HG03097 (cell line): ENCODE results near the gene CEACAM21.

ENCODE experiments used
- ATAC-seq: cut with Tn5 transposase; IDR thresholded peaks from one replicate; pipeline ENCODE4 v1.9.1; 2021; ENCODE audit not compliant: unreplicated experiment, low FRiP score

Gene CEACAM21

DNA sequence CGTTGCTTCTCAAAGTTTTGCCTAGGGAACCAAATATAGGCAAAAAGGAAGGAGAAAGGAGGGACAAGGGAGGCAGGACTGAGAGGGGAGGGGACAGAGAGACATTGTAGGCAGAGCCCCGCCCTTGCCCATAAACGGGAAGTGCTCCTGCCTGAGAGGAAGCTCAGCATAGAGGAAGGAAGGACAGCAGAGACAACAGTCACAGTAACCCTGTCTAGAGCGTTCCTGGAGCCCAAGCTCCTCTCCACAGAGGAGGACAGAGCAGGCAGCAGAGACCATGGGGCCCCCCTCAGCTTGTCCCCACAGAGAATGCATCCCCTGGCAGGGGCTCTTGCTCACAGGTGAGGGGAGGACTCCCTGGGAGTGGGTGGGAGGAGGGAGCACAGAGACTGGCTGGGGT lies at the start of gene CEACAM21:
CEACAM21 (plus strand) TSS at position 169 of the 400 bp plus-strand sequence; CDS start at position 278, 109 bp downstream.
- no peak for ATAC-seq

DNA sequence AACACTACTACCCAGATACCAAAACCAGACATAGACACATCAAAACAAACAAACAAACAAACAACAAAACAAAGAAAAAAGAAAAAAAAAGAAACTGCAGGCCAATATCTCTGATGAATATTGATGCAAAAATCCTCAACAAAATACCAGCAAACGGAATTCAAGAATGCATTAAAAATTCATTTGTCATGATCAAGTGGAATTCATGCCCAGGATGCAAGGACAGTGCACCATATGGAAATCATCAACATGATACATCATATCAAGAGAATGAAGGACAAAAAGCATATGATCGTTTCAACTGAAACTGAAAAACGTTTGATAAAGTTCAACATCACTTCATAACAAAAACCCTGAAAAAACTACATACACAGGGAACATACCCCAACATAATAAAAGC lies 48.9 kb upstream of the CEACAM21 start:
- ATAC-seq: no peak

DNA sequence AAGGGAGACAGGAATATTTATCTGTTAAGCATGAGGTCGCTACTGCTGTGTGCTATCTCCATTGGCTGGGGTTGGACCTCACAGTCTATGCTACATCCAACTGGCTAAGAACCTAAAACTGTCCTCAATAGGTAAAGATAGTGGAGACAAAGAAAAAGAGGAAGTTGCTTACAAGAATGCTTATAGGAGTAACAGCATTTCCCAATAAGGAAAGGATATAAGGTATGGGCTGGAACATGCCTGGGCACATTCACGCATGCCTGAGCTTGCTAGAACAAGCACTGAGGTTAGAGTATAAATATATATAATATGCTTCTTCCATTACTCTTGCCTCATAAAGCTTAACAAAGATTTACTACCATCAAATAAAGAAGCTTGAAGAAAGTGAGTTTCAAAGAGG lies 47.9 kb upstream of the CEACAM21 start:
- ATAC-seq: no peak

DNA sequence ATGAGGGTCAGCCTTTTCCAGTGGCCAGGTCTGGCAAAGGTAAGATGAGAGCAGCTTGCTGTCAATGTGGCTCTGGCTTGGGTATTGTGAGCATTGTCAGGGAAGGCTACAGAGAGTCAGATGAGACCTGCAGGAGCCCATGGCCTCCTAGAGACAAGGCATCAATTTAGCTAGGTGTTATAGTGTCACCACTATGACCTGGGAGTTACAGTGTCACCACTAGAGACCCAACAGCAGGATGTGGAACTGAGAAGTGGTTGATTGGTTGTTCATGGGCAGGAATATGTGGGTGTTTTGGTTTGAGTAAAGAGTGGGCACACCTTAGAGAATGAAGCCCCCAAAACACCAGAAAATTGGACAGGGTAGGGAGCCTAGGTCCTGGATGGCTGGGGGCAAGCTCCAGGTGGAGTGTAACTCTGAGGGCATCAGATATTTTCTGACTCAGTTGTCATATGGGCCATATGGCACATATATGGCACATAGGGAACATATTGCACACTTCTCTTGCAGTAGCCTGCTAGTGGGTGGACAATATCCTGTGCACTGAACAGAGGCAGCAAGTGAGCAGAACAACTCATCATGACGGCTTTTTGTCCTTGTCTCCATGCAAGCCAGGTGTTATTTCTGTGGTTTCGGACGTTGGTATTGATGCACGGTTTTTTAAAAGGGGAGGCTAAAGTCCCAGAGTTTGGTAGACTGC lies 46.3 kb upstream of the CEACAM21 start:
- no peak for ATAC-seq

DNA sequence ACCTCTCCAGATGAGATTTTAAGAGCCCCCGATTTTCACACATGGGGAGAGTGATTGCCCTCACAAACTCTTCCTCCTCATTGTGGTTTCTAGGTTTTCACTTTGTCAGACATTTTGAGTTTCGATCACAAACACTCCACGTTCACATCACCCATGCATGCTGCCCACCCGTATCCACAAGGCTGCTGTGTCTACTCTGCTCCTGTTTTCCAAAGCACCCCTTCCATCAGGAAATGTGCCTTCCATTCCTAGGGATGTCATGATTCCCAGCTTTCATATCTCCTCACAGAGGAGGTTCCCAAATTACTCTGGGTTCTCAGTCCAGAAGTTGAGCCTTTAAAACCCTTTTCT lies 45.8 kb upstream of the CEACAM21 start:
- ATAC-seq: no peak

DNA sequence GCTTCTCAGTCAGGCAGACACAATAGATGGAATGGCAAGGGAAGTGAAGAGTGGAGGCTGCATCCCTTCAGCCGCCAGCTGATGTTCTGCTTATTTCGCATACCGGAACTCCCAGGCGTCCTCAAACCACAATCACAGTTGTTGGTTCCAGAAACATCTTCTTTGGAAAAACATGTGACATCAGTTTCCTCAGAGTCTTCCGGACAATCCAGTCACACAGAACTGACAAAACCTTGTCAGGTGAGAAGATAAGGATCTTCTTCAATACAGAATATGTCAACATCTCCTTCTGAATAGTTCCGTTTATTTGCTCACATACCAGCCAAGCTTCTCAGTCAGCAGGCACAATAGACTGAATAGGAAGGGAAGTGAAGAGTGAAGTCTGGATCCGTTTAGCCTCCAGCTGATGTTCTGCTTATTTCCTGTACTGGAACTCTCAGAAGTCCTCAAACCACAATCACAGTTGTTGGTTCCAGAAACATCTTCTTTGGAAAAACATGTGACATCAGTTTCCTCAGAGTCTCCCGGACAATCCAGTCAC lies 45.1 kb upstream of the CEACAM21 start:
- ATAC-seq: no peak

DNA sequence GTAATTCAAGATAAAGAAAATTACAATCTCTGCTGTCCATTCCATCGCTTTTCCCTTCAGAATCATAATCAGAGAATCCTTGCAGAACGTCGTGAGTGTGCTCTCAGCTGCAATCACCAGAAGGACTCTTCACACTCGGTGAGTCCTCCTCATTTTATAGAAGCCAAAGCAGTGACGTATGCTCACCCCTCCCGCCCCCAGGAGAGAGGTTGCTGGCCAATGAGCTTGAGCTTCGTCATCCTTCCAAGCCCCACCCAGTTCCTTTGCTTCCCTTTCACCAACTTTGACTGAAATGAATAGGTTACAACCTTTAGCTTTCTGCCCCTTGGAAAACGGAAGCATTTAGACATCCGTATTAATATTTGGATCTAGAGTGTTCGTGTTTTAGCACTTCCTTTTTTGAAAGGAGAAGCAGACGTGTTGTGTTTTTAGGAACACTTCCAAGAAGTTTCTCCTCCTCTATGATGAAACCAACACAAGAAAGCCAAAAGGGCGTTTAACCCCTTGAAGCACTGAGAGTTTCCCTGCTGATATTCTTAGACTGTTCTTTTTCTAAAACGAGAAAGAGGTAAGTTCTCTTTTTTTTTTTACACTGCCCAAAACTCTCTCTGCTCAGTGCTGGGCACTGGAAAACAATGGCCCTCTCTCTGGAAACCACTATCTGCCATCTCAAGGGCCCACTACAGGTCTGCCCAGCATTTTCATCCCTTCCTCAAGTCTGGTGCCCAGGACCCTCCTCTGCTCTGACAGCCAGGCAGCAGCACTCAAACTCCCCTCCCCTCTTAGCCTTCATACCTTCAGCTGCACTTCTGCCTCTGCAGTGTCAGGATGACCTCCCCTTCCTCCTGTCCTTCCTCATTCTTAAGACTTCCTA lies 44.3 kb upstream of the CEACAM21 start:
- ATAC-seq: peak; percentile 31

DNA sequence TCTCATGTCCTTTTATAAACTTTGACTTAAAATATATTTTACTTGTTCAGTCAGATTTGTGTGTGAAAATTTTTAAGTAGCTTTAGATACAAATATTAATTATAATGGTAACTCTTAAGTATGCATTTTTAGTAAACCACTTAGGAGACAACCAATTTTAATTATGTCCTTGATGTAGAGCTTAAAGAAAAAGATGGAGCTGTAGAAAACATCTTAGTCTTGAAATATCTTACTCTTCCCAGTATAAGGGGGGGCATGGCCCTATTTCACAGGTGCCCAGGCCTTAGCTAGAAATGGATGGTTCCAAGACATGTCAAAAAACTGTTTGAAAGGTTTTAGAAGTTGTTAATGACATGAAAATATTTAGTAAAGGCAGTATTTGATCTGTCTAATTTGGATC lies 43.4 kb upstream of the CEACAM21 start:
- no peak for ATAC-seq

DNA sequence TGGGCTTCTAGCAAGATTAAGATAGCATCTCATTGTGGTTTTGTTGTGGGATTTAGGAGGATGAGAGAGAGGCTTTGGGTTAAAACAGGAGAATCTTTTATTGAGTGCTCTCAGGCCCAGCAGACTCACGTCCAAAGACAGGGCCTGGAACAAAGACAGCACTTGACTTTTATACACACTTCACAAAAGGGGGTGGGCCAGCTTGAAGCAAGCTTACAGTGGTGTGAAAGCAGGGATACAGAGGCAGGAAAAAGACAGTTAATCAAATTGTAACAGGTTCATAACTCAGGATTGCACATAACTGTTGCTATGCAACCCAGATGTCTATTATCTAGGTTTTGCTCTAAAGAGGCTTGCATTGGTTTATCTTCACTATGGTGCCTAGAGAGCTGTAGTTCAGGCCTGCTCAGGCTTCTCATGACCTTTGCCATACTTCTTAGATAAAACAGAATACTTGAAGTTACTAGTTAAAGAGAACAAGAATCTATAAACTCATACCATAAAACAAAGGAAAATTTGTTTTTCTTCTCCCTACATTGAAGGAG lies 42.2 kb upstream of the CEACAM21 start:
- ATAC-seq: no peak

DNA sequence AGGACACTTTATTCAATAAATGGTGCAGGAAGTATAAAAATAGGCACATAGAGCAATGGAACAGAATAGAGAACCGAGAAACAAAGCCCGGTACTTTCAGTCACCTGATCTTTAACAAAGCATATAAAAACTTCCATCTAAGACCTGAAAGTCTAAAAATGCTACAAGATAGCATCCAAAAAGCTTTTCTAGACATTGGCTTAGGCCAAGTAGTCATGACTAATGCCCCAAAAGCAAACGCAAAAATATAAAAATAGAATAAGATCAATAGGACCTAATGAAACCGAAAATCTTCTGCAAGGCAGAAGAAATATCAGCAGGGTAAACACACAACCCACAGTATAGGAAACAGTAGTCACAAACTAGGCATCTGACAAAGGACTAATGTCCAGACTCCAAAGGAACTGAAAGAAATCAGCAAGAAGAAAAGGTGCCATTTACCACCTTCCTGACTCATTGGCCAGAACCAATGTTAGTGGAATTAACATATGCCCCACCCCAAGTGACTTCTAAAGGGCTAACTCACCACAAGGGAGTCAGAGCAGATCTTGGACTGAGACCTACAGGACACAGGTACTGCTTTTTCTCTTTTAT lies 40.8 kb upstream of the CEACAM21 start:
- ATAC-seq: peak; percentile 65

DNA sequence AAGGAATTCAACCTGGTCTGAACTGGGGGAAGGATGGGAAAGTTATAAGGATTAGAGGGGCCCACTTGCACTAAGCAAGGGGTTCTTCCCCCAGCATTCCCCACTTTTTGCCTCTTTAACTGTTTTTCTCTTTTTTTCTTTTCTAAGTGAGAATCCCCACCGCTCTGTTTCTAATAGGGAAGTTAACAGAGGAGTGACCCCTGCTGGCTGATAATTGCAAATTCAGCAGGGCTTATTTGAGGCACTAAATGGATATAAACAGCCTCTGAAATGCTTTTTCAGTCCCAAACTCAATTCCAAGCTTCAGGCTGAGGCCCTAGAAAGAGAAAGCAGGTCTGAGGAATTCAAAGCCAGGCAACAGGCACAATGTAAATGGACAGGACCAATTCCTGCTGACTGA lies 38.2 kb upstream of the CEACAM21 start:
- no peak for ATAC-seq

DNA sequence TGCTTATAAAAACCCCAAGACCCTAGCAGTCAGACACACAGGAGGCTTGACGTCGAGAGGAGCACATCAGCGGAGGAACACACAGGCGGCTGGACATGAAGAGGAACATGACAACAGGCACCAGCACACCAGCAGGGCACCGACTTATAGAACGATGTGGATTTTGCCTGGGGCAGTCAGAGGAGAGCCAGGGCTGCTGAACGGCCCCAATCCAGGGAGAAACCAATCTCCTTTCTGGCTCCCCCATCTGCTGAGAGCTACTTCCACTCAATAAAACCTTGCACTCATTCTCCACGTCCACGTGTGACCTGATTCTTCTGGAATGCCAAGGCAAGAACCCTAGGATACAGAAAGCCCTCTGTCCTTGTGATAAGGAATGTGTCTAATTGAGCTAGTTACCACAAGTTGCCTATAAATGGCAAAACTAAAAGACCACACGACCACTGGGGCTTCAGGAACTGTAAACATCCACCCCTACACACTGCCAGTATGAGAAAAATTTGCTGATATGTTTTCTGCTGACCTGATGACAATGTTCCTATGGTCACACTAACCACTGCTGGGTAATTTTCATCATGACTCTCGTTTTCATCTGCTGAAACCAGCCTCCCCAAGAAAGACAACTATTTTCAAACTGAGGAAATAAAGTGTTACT lies 35.8 kb upstream of the CEACAM21 start:
- no peak for ATAC-seq

DNA sequence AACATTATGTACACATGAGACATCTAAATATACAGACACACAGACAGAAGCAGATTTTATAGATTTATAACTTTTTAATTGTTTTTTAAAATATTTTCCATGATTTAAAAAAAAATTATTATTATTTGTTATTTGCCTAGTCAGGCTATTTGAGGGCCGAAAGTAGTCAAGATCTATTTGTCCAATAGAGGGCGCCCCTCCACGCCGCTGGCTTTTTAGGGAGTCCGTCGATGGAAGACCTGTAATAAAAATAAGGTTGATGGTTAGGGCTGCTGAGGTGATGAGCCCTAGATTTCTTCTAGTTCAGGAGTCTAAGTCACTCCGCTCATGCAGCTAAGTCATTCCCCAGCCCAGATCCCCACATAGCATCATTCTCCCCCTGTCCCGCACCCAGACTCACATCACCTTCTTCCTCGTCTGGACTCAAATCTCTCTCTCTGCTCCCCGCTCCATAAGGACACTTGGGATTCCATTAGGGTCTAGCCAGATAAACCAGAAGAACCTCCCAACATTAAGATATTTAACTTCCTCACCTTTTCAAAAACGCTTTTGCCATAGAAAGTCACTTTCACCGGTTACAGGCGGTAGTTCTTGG lies 33.9 kb upstream of the CEACAM21 start:
- ATAC-seq: no peak

DNA sequence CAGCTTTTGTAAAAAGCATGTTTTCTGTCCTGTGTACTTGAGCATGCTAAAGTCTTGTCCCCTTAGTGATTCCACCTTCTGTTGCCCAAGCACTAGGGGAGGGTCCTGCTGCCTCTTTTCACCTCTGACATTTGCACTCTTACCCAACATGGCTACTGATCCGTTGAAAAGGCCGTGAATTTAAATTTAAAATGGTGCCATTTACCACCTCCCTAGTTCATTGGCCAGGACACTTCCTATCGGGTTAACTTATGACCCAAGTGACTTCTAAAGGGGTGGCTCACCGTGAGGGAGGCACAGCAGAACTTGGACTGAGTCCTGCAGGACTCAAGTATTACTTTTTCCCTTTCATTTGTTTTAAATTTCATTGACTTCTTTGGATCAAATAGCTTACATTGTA lies 33.3 kb upstream of the CEACAM21 start:
- no peak for ATAC-seq

DNA sequence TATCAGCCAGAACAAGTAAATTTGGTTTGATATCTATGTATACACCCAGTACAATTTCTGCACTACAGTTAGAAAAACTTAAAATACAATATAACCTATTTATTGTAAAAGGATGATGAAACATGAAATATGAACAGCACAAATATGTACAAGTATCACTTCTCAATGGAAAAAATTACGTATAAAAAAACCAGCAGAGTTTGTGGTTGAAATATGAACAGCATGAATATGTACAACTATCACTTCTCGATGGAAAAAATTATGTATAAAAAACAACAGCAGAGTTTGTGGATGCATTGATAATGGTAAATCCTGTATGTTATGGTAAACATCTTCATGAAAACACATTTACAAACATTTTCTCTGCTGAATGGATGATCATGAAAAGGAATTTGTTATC lies 32.4 kb upstream of the CEACAM21 start:
- ATAC-seq: no peak

DNA sequence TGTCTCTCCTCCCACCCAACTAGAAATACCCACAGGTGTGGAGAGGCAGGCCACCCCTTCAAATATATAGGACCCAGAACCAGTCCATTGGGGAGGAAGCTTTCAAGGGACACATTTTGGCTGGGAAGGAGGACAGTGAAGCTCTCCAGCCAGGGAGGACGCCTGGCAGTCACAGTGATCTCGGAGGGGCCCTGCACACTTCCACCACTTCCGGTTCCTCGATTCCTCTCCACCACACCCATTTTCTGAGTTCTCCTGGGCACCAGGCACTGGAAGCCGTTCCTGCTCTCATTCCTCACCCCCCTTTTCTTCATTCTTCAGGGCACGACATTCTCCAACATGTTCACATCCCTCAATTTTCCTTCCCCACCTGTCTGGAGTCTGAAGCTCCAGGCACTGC lies 30.4 kb upstream of the CEACAM21 start:
- ATAC-seq: no peak

DNA sequence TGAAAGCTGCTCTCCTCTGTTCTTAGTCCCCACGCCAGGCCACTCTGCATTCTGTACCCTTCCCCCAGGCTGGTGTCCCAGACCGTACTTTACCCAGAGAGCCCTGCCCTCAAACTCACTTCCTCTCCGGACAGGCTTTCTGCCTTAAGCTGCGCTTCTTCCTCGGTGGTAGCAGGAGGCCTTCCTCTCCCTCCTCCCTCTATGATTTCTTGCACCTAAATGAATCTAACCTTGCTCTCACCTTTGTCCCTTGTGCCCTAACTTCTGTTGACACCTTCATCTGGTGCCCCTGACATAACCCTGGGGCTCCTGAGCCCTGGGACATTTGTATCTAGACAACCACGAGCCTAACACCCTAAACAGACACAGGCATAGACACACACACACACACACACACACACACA lies 29.6 kb upstream of the CEACAM21 start:
- no peak for ATAC-seq

DNA sequence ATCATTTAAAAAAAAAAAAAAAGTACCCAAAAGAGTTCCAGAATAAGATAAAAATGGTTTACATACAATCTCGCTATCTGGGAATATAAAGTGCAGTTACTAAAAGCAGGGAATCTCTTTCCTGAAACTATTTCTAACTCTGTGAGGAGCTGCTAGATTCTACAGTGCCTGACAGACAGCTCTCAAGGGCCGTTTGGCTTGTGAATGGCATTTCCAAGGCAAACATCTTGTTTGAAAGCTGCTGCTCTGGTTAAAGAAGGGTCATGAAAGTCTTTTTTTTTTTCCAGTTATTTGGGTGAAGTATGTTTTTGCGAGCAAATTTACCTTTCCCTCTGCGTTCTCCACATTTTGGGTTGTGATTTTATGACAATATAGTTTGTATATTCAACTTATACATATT lies 29.0 kb upstream of the CEACAM21 start:
- ATAC-seq: no peak

DNA sequence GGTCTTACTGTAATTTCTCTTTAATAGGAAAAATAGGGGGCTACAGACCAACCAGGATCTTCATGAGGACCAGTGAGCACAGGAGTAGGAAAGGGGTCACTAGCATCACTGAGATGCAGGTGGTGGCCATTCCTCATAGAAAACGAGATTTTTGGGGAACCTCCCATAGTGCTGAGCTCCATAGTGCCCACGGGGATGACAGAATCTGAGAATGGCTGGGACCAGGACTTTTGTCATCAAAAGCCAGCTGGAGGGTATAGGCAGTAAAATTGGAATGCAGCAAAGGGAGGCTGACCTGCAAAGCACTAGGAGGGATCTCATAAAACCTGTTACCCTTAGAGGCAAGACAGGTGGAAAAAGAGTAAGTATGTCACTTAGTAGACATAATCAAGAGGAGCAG lies 28.4 kb upstream of the CEACAM21 start:
- no peak for ATAC-seq

DNA sequence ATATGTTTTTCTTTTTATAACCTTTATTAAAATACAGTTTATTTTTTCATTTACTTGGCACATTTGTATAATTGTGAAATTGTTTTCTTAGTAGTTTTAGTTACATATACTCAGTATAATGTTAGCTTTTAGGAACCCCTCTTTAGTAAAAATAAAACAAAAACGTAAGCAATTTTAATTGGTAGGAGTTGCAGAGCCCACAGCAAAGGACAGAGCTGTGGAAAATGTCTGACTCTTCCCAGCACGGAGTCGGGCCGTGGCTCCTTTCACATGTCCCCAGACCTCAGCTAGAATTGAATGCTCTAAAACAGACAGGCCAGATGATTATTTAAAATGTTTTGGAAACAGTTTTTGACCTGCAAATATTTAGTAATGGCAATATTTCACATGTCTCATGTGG lies 27.9 kb upstream of the CEACAM21 start:
- no peak for ATAC-seq
